HepG2 (cell line): ENCODE data around the gene TARBP2. TPM values are rescaled to one million over a fixed set of nuclear protein-coding genes. Genes with fewer than 3 reads are reported as not detected.

Experiments
- ASH2L ChIP-seq: fragments of 300-600, 200-600 bp; sonication (generic); IDR thresholded peaks from 2 replicates; pipeline ENCODE4 v1.7.0; 2017; ENCODE audit warnings: low read depth, mild to moderate bottlenecking, moderate library complexity, mixed read lengths, low read length; ENCODE audit not compliant: insufficient read length
- GZF1 ChIP-seq: sonication (generic); formaldehyde crosslinking; IDR thresholded peaks from 2 replicates; pipeline ENCODE4 v1.5.1; 2020; ENCODE audit warnings: mild to moderate bottlenecking, missing genetic modification reagents
- KDM5B ChIP-seq: sonication (generic); formaldehyde crosslinking; IDR thresholded peaks from 2 replicates; pipeline ENCODE4 v1.4.0; 2020; ENCODE audit warnings: missing genetic modification reagents, mild to moderate bottlenecking, borderline replicate concordance
- MEIS1 ChIP-seq: sonication (generic); formaldehyde crosslinking; IDR thresholded peaks from 2 replicates; pipeline ENCODE4 v1.9.0; 2021; ENCODE audit warnings: mild to moderate bottlenecking, missing genetic modification reagents, moderate library complexity, borderline replicate concordance
- NONO ChIP-seq, 2 experiments: fragments of 450-650 bp in 1 of 2; sonication (generic) in 1 of 2; formaldehyde crosslinking in 1 of 2; IDR thresholded peaks in 1 of 2; conservative IDR thresholded peaks in 1 of 2; 2 replicates each; pipeline versions ENCODE4 v1.6.1 to v1.8.0; 2017 to 2022; ENCODE audit warnings: mild to moderate bottlenecking in 1 of 2, missing genetic modification reagents in 1 of 2, moderate library complexity in 1 of 2
- RARA ChIP-seq: IDR thresholded peaks from 2 replicates; pipeline ENCODE4 v1.6.1; 2016; ENCODE audit warnings: missing genetic modification reagents, missing compliant biosample characterization
- RFXANK ChIP-seq: IDR thresholded peaks from 2 replicates; pipeline ENCODE4 v1.6.1; 2016
- TBX3 ChIP-seq: fragments of 450-650 bp; IDR thresholded peaks from 2 replicates; pipeline ENCODE4 v1.6.1; 2017; ENCODE audit warnings: antibody characterized with exemption, mild to moderate bottlenecking, inconsistent platforms, borderline replicate concordance
- ZNF12 ChIP-seq: sonication (generic); formaldehyde crosslinking; IDR thresholded peaks from 2 replicates; pipeline ENCODE4 v1.5.0; 2020; ENCODE audit warnings: missing genetic modification reagents
- ZNF251 ChIP-seq: sonication (generic); formaldehyde crosslinking; IDR thresholded peaks from 2 replicates; pipeline ENCODE4 v1.9.0; 2021; ENCODE audit warnings: mild to moderate bottlenecking, missing genetic modification reagents
- ZNF337 ChIP-seq: sonication (generic); formaldehyde crosslinking; IDR thresholded peaks from 2 replicates; pipeline ENCODE4 v1.5.1; 2020; ENCODE audit warnings: missing genetic modification reagents, low read depth, mild to moderate bottlenecking, borderline replicate concordance
- ZNF562 ChIP-seq: sonication (generic); formaldehyde crosslinking; IDR thresholded peaks from 2 replicates; pipeline ENCODE4 v1.8.0; 2022; ENCODE audit warnings: missing genetic modification reagents, borderline replicate concordance
- ZNF839 ChIP-seq: sonication (generic); formaldehyde crosslinking; IDR thresholded peaks from 2 replicates; pipeline ENCODE4 v1.4.0; 2020; ENCODE audit warnings: missing genetic modification reagents, mild to moderate bottlenecking, borderline replicate concordance
- polyA plus RNA-seq, 8 experiments: library from polyadenylated mRNA; depleted of rRNA in 3 of 8; stranded (reverse) in 7 of 8; unstranded in 1 of 8; fragments of >200 nt; fragmentation: Illumina TruSeq in 4 of 8; extraction: Trizol in 4 of 8; gene quantifications; 2 replicates each; pipeline versions ENCODE4 v1.2.1 to v1.2.3, GENCODE V29; 2011 to 2016; ENCODE audit warnings: low read depth in 4 of 8, missing spikeins in 1 of 8, mixed read lengths in 1 of 8; ENCODE audit not compliant: insufficient read depth in 1 of 8
- total RNA-seq, 5 experiments: library from RNA; depleted of rRNA; stranded (reverse); fragments of >200 nt; fragmentation: Illumina TruSeq; extraction: Trizol; gene quantifications; 2 replicates each; pipeline ENCODE4 v1.2.3, GENCODE V29; 2016; ENCODE audit warnings: low read depth in 1 of 5
- TF ChIP-seq, protein P1 (sequence below): conservative IDR thresholded peaks from 2 replicates; pipeline ENCODE4 v1.6.1; 2018; ENCODE audit warnings: missing genetic modification reagents
- TF ChIP-seq, protein P2 (sequence below): sonication (generic); formaldehyde crosslinking; IDR thresholded peaks from 2 replicates; pipeline ENCODE4 v1.9.0; 2021; ENCODE audit warnings: missing genetic modification reagents, borderline replicate concordance
- TF ChIP-seq, protein P3 (sequence below): sonication (generic); formaldehyde crosslinking; IDR thresholded peaks from 2 replicates; pipeline ENCODE4 v1.9.0; 2021; ENCODE audit warnings: missing genetic modification reagents, mild to moderate bottlenecking, borderline replicate concordance
- TF ChIP-seq, protein P4 (sequence below): IDR thresholded peaks from 2 replicates; pipeline ENCODE4 v1.4.0; 2020; ENCODE audit warnings: mild to moderate bottlenecking, missing genetic modification reagents
- TF ChIP-seq, protein P5 (sequence below): IDR thresholded peaks from 2 replicates; pipeline ENCODE4 v1.6.1; 2012; ENCODE audit warnings: low read length, improper control_type of control experiment

The TARBP2 gene
- total and polyA plus RNA-seq, 2 of the 13 experiments (the other 11 are each of a cell fraction or from before 2014, with no cell fraction given) = 47.0 to 55.5 TPM

DNA sequence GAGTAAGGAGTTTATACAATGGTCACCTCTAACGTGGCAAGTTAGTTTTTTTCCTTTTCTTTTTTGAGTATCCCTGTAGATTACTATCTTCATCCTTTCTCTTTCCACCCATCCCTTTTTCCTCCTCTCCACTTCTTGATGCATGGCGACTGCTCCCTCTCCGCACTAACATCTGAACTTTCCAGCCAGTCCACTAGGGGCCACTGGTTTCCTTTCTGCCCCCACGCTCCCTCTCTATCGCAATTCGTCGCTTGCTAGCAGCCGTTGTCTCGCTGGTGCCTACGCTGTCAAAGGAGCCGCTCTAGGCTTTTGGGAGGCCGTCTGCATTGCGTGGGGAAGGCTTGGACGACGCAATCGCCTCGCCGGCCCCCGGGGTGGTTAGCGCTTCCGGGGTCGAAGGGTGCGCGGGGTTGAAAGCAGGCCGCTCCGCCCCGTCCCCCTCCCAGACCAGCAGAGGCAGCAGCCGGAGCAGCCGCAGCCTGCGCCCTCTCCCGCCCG is 49.4 kb upstream of the TARBP2 start, which contains the start of gene PCBP2 (continued):
- TF ChIP-seq TBX3 = no peak
- 0 out of 2 replicates have a peak, but pooled peaks have one; percentile 23 for TF ChIP-seq RFXANK (CRISPR knock-in tag)
- TF ChIP-seq, protein P1, sequence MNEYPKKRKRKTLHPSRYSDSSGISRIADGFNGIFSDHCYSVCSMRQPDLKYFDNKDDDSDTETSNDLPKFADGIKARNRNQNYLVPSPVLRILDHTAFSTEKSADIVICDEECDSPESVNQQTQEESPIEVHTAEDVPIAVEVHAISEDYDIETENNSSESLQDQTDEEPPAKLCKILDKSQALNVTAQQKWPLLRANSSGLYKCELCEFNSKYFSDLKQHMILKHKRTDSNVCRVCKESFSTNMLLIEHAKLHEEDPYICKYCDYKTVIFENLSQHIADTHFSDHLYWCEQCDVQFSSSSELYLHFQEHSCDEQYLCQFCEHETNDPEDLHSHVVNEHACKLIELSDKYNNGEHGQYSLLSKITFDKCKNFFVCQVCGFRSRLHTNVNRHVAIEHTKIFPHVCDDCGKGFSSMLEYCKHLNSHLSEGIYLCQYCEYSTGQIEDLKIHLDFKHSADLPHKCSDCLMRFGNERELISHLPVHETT = peak; percentile 86
- TF ChIP-seq ZNF12 (CRISPR knock-in tag) = no peak
- TF ChIP-seq, protein P2, sequence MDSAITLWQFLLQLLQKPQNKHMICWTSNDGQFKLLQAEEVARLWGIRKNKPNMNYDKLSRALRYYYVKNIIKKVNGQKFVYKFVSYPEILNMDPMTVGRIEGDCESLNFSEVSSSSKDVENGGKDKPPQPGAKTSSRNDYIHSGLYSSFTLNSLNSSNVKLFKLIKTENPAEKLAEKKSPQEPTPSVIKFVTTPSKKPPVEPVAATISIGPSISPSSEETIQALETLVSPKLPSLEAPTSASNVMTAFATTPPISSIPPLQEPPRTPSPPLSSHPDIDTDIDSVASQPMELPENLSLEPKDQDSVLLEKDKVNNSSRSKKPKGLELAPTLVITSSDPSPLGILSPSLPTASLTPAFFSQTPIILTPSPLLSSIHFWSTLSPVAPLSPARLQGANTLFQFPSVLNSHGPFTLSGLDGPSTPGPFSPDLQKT = no peak
- TF ChIP-seq ASH2L = no peak
- TF ChIP-seq MEIS1 (CRISPR knock-in tag) = no peak
- no peak for TF ChIP-seq GZF1 (CRISPR knock-in tag)
- no peak for TF ChIP-seq NONO (IDR thresholded peaks at IDR 0.05)
- TF ChIP-seq NONO (CRISPR knock-in tag; conservative IDR thresholded peaks at IDR 0.05) = peak; percentile 93
- TF ChIP-seq, protein P3, sequence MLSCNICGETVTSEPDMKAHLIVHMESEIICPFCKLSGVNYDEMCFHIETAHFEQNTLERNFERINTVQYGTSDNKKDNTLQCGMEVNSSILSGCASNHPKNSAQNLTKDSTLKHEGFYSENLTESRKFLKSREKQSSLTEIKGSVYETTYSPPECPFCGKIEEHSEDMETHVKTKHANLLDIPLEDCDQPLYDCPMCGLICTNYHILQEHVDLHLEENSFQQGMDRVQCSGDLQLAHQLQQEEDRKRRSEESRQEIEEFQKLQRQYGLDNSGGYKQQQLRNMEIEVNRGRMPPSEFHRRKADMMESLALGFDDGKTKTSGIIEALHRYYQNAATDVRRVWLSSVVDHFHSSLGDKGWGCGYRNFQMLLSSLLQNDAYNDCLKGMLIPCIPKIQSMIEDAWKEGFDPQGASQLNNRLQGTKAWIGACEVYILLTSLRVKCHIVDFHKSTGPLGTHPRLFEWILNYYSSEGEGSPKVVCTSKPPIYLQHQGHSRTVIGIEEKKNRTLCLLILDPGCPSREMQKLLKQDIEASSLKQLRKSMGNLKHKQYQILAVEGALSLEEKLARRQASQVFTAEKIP (CRISPR knock-in tag) = no peak
- peak; percentile 7; the same call in 1 of the 2 replicates for TF ChIP-seq KDM5B (CRISPR knock-in tag)
- TF ChIP-seq, protein P4, sequence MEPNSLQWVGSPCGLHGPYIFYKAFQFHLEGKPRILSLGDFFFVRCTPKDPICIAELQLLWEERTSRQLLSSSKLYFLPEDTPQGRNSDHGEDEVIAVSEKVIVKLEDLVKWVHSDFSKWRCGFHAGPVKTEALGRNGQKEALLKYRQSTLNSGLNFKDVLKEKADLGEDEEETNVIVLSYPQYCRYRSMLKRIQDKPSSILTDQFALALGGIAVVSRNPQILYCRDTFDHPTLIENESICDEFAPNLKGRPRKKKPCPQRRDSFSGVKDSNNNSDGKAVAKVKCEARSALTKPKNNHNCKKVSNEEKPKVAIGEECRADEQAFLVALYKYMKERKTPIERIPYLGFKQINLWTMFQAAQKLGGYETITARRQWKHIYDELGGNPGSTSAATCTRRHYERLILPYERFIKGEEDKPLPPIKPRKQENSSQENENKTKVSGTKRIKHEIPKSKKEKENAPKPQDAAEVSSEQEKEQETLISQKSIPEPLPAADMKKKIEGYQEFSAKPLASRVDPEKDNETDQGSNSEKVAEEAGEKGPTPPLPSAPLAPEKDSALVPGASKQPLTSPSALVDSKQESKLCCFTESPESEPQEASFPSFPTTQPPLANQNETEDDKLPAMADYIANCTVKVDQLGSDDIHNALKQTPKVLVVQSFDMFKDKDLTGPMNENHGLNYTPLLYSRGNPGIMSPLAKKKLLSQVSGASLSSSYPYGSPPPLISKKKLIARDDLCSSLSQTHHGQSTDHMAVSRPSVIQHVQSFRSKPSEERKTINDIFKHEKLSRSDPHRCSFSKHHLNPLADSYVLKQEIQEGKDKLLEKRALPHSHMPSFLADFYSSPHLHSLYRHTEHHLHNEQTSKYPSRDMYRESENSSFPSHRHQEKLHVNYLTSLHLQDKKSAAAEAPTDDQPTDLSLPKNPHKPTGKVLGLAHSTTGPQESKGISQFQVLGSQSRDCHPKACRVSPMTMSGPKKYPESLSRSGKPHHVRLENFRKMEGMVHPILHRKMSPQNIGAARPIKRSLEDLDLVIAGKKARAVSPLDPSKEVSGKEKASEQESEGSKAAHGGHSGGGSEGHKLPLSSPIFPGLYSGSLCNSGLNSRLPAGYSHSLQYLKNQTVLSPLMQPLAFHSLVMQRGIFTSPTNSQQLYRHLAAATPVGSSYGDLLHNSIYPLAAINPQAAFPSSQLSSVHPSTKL (CRISPR knock-in tag) = peak; percentile 42; the same call in 1 of the 2 replicates
- TF ChIP-seq, protein P5, sequence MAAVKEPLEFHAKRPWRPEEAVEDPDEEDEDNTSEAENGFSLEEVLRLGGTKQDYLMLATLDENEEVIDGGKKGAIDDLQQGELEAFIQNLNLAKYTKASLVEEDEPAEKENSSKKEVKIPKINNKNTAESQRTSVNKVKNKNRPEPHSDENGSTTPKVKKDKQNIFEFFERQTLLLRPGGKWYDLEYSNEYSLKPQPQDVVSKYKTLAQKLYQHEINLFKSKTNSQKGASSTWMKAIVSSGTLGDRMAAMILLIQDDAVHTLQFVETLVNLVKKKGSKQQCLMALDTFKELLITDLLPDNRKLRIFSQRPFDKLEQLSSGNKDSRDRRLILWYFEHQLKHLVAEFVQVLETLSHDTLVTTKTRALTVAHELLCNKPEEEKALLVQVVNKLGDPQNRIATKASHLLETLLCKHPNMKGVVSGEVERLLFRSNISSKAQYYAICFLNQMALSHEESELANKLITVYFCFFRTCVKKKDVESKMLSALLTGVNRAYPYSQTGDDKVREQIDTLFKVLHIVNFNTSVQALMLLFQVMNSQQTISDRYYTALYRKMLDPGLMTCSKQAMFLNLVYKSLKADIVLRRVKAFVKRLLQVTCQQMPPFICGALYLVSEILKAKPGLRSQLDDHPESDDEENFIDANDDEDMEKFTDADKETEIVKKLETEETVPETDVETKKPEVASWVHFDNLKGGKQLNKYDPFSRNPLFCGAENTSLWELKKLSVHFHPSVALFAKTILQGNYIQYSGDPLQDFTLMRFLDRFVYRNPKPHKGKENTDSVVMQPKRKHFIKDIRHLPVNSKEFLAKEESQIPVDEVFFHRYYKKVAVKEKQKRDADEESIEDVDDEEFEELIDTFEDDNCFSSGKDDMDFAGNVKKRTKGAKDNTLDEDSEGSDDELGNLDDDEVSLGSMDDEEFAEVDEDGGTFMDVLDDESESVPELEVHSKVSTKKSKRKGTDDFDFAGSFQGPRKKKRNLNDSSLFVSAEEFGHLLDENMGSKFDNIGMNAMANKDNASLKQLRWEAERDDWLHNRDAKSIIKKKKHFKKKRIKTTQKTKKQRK = no peak
- no peak for TF ChIP-seq ZNF337 (CRISPR knock-in tag)
- TF ChIP-seq ZNF562 (CRISPR knock-in tag) = no peak
- TF ChIP-seq ZNF251 (CRISPR knock-in tag) = no peak
- peak; percentile 47; the same call in 1 of the 2 replicates for TF ChIP-seq RARA (CRISPR knock-in tag)
- no peak for TF ChIP-seq ZNF839
